Stimulated activated CD8-positive, alpha-beta memory T cell treated with anti-CD3 and anti-CD28 coated beads, Interleukin-12 subunit alpha, Interleukin-12 subunit beta, amount 100 ng/mL, for 24 hours (primary cell): Measurements from ENCODE around the gene IGF1R.

Experiments
- DNase-seq: peaks from one replicate; pipeline ENCODE4 v3.0.0-alpha.2; 2020; ENCODE audit errors: extremely low read depth

The IGF1R gene

GRCh38 chr15:98796685-98797357, 148.5 kb downstream of the IGF1R start:
- no peak for DNase-seq

- no peak for DNase-seq
Measured at GRCh38 chr15:98798375-98798893, 150.1 kb downstream of the IGF1R start.

- no peak for DNase-seq
Measured at GRCh38 chr15:98799461-98800390, 151.4 kb downstream of the IGF1R start.

DNA sequence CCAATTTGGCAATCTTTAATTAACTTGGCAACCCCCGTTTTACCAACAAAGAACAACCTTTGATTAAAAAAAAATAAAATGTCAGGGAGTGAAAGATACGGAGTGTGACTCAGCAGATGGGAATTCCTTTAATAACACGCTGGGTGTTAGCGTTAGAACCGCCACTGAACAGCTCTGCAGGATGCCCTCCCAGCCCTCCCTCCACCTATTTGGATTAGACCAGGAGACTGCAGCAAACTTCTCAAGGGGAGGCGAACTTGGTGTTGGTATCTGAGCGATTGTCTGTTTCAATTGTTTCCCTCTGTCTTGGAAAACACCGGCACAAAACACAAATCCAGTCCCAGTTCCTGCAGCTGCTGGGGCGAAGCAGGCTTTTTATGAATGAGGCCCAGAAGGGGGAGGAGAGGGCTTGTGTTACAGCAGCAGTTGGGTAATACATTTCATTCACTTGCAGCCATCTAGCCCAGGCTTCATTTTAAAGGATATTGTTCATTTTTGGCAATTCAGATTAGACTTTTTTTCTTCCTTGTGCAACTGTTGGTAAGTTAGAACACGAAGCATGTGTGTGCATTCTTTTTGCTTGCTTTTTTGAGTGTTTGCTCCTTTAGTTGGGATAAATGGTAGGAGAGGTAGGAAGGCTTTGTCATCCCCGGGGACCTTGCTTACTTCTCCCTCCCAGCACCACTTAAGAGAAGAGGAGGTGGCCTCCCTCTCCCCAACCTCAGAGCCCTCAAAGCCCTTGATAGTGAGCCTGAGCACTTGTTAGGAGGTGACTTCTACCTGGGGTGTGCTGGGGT, 152.3 kb downstream of the IGF1R start:
- DNase-seq: no peak

DNA sequence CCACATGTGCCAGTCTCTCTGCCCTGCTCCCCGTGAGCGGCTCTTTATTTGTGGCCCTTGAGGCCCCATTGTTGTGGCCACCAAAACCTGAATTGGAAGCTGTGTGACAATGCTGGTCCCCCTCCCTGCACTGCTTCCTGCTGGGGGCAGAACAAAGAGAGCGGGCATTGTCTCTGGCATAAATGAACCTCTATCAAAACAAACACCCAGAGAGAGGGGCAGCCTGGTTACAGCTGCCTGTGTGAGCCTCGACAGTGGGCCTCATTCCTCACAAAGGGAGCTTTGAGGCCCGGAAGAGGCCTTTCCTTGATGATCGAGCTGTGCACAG, 152.9 kb downstream of the IGF1R start:
- no peak for DNase-seq

- DNase-seq: no peak
Measured at GRCh38 chr15:98802187-98802586, 153.8 kb downstream of the IGF1R start.

- DNase-seq: no peak
Measured at GRCh38 chr15:98803228-98804056, 155.1 kb downstream of the IGF1R start.

DNA sequence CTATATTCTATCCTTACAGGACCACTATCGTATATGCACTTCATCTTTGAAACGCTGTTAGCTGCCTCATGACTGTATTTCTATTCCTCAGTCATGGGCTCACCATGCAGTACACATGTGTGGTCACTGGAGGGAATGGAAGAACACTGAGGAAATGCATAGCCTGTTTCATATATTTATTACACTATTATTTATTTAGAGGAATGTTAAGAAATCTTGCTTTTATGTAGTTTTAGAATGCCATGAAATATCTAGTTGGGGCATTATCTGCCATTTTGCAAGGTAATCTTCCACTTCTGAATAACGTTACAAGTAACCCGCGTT, 155.7 kb downstream of the IGF1R start:
- no peak for DNase-seq

GRCh38 chr15:98805434-98806274, 157.3 kb downstream of the IGF1R start:
- no peak for DNase-seq

DNA sequence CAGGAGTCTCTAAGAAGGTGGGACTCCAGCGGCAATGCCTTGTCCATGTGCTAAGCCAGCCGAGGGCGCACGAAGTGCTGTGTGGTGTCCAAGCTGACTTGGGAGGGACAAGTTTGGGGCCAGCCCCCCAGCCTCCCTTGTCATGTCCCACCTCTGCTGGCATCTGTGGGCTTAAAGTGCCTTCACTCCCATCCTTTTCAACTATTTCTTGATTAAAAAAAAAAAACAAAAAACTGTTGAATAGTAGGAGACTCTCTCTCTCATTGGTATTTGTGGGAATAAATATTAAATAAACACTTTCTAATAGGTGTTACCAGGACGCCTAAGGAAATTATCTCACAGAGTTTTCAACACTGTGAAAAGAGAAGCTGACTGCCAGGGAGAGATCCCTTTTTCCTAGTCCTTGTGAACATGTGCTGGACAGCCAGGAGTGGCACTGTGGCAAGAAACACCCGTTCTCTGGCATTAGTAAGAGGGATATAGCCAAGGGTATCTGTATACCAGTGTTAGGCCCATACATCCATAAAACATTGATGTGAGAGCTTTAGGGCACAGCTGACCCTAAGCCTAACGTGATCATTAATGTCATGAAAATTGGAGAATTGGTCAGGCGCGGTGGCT, 158.0 kb downstream of the IGF1R start:
- no peak for DNase-seq

DNA sequence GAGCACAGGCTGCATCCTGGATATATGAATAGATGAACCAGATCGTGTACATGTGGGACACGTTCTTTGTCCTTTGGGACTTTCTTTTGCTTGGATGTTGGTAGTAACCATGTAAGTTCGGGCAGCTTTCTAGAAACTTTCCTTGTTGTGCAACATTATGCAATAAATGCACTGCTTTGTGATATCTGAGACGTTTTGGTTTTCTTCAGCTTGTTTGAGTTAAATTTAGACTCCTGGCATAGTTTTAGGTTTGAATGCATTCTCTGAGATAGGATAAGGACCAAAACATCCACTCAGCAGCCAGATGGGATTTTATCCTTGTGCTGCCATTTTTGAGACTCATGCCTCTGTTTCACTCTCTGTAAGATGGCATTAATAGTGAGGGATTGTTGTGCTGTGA, 158.9 kb downstream of the IGF1R start:
- DNase-seq: no peak

DNA sequence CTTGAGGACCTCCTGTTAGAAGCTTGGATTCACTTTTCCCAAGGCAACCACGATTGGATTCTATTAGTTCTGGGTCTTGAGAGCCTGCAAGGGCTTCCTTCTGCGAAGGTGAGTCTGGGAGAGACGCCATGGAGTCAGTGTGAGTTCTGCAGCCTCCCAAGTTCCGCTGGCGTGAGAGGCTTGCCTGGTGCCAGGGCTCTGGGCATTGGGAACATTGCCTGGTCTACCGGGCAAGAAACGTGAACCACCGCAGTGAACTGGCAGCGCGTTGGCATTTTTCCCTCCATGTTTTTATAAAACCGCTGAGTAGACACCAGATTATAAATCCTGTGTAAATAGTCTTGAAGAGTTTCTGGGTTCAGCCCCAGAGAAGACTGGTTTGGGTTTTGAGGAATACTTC, 160.9 kb downstream of the IGF1R start:
- no peak for DNase-seq

GRCh38 chr15:98812716-98813446, 164.5 kb downstream of the IGF1R start:
- DNase-seq: no peak

DNA sequence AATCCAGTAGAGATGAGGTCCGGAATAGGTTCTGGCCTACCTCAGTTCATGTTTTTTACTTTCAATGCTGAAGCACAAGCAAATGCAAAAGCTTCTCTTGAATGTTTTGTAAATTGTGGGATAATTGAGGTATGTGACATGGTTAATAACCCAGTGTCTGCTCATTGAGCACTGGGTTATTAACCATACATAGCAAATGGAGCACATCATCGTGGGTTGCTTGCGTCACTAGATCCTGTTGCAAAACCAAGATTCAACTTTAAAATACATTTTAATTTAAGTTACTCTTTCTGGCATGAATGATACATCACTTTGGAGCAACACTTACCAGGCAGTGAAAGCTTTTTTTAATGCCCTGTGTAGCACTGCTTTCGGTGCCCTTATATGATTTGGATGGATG, 165.6 kb downstream of the IGF1R start:
- no peak for DNase-seq

- DNase-seq: no peak
Measured at GRCh38 chr15:98815207-98815606, 166.9 kb downstream of the IGF1R start.

- no peak for DNase-seq
Measured at GRCh38 chr15:98817745-98818144, 169.4 kb downstream of the IGF1R start.

GRCh38 chr15:98823012-98823458, 174.7 kb downstream of the IGF1R start:
- DNase-seq: no peak

- DNase-seq: no peak
Measured at GRCh38 chr15:98823616-98824015, 175.3 kb downstream of the IGF1R start.

DNA sequence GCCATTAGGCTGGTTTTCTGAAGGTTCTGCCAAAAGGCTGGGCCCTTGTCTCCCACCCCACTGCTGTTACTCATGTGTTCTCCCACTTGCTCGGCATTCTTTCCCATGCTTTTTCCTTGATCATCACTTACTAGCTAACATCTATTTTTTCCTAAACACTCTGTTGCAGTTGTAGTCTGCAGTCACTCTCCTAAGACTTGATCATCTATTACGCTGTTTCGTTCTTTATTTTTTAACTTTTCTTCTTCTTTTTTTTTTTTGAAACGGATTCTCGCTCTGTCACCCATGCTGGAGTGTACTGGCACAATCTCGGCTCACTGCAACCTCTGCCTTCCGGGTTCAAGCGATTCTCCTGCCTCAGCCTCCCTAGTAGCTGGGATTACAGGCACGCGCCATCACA, 176.3 kb downstream of the IGF1R start:
- no peak for DNase-seq
